ENCODE data around the gene TMPO.
"Not testable (repeated sequence)": the region's sequence is repeated elsewhere in the genome, so short reads cannot be mapped to it uniquely, and the experiment has no call there.

The TMPO gene

DNA sequence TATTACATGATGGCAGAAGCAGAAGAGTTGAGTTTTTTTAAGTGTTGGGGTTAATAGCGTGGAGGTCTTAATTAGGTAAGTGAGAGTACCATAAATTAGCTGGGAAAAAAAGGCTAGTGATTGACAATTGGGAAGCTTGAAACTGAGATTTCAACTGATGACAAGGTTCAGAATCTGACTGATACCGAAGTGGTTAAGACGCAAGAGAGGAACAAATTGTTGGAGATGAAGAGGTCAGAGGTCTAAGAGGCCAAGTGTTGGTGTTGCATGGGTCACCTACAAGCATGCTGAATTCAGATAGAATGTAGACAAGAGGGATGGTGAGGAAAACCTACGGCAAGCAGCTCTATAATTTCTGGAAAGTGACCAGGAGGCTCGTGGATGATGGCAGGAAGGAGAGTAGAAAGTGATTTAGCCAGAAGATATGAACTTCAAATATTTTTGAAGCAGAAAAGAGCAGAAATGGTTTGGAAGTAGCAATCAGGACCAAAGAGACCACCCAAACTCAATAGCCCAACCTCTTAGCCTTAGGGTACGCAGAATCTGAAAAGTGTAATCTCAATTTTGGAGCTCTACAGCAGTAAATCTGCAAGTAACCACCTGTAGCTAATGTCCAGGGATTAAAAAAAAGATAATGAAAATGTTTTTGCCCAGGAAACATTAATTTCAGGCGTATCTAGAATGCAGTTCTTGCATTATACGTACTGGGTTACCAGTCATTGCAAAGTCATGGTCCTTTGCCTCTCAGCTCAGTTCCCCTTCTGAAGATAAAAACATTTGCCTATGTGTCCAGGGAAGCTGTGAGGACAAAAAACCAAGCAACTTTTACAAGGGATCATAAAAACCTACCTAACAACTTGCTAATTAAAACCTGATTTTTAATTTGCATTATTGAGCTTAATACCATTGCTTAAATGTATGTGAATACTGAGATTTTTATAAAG, 1.7 kb upstream of the TMPO start:
- DNase-seq: no peak

GRCh38 chr12:98514982-98515286, 456 bp upstream of the TMPO start:
- DNase-seq: no peak

DNA sequence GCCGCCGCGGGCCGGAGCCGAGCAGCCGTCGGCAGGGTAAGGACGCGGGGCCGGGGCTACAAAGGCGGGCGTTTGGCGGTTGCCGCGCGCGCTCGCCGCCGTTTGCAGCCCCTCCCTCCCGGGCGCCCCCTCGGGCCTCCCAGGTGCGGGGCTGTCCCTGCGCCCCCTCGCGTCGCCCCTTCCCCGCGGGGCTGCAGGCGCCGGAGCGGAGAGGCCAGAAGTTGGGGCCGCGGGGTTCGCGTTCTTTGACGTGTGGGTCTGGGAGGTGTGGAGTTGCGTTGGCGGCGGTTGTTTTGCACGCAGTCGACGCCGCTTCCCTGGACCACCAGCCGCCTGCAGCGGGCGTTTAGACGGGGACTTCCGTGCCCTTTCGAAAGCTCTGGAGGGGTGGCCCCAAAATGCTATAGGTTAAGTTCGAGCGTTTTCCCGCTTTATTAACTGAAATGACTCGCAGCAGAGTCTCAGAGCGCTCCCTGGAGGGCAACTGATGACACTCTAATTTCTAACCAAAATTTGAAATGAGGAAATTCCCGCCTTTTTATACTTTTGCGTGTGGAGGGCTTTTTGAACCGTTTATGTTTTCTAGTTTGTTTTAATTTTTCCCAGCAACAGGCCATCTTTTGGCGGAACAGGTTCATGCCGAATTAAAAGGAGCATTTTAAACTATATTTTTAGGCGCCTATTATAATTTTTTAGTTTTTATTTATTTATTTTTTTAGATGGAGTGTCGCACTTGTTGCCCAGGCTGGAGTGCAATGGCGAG, 902 bp downstream of the TMPO start:
- DNase-seq: peak; percentile 84

- DNase-seq: no peak
Measured at GRCh38 chr12:98519257-98519907, 4.0 kb downstream of the TMPO start.

GRCh38 chr12:98530068-98530467, 14.7 kb downstream of the TMPO start:
- DNase-seq: no peak

GRCh38 chr12:98532687-98533304, 17.4 kb downstream of the TMPO start:
- no peak for DNase-seq

DNA sequence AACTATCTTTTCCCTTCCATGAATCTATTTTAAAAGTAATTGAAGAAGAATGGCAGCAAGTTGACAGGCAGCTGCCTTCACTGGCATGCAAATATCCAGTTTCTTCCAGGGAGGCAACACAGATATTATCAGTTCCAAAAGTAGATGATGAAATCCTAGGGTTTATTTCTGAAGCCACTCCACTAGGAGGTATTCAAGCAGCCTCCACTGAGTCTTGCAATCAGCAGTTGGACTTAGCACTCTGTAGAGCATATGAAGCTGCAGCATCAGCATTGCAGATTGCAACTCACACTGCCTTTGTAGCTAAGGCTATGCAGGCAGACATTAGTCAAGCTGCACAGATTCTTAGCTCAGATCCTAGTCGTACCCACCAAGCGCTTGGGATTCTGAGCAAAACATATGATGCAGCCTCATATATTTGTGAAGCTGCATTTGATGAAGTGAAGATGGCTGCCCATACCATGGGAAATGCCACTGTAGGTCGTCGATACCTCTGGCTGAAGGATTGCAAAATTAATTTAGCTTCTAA, 18.4 kb downstream of the TMPO start:
- DNase-seq: no peak

DNA sequence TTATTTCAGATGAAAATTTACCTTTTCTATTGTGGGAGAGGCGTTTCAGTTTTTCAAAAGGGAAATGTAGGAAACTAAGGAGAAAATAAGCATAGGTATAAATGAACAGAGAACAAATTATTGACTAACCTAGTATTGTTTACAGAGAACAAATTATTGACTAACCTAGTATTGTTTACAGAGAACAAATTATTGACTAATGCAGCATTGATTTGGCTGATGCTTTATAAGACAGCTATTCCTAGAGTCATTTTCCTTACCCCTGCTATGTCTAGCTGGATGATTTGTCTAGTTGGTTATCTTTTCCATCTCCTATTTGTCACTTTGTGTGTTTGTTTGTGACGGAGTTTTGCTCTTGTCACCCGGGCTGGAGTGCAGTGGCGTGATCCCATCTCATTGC, 22.6 kb downstream of the TMPO start:
- no peak for DNase-seq

DNA sequence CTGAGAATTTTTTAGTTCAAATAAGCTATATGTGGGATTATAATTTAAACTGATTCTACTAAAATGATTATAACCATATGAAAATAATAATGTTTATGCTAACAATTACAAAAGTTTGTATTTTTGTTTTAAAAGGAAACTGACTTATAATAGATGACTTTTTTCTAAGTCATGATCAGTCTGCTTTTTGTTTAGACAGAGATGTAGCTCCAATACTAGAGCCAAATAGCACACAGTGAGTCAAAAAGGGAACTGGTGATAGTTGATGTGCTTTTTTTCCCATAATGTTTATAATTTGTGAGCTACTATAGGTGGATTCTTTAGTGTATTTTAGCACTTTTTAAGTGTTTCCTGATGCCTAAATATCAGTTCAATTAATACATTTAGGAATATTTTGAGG, 28.3 kb downstream of the TMPO start:
- no peak for DNase-seq

GRCh38 chr12:98544751-98545150, 29.4 kb downstream of the TMPO start:
- no peak for DNase-seq

- DNase-seq: no peak
Measured at GRCh38 chr12:98549371-98550110, 34.2 kb downstream of the TMPO start.

DNA sequence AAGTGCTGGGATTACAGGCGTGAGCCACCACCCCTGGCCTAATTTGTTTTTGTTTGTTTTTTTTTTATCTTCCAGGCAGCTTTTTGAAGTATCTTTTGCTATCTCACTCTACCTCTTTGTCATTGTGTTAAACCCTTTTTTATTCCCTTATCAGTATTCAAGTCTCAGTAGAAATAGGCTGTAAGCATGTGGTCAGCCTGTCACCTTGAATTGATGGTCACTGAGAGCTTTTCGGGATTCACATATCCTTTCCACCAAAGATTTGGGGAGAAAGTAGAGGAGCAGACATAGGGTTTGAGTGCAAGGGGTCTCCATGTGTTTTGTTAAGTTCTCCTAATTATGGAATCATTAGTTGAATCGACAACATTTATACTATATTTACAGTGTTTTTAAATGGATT, 36.4 kb downstream of the TMPO start:
- no peak for DNase-seq

GRCh38 chr12:98558097-98558496, 42.7 kb downstream of the TMPO start:
- not testable (repeated sequence) for DNase-seq

DNA sequence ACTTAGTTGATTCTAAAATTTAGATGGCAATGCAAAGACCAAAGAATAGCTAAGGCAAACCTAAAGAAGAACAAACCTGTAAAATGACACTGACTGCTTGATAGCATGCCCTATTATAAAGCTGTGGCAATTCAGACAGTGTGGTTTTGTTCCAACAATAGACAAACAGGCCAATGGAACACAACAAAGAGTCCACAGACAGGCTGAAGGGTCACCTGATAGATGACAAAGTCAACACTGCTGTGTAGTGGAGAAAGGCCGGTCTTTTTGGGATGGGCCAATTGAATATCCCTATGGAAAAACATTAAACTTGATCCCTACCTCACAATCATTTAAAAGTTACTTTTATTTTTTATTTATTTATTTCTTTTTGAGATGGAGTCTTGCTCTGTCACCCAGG, 44.3 kb downstream of the TMPO start:
- no peak for DNase-seq

GRCh38 chr12:98561846-98562245, 46.5 kb downstream of the TMPO start:
- DNase-seq: no peak

GRCh38 chr12:98572010-98572409, 56.6 kb downstream of the TMPO start:
- peak; percentile 61 for DNase-seq

GRCh38 chr12:98574110-98574509, 58.7 kb downstream of the TMPO start:
- DNase-seq: peak; percentile 13

DNA sequence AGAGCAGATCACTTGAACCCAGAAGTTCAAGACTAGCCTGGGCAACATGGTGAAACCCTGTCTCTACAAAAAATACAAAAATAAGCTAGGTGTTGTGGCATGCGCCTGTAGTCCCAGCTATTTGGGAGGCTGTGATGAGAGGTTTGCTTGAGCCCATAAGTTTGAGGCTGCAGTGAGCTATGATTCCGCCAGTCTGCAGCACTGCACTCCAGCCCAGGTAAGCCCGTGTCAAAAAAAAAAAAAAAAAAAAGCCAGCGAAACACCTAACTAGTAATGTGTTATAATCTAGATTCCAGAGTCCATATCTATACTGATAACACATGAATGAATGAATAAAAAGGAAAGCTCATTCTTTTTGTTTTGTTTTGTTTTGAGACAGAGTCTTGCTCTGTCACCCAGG, 59.6 kb downstream of the TMPO start:
- peak; percentile 29 for DNase-seq

- not testable (repeated sequence) for DNase-seq
Measured at GRCh38 chr12:98576795-98577194, 61.4 kb downstream of the TMPO start.

DNA sequence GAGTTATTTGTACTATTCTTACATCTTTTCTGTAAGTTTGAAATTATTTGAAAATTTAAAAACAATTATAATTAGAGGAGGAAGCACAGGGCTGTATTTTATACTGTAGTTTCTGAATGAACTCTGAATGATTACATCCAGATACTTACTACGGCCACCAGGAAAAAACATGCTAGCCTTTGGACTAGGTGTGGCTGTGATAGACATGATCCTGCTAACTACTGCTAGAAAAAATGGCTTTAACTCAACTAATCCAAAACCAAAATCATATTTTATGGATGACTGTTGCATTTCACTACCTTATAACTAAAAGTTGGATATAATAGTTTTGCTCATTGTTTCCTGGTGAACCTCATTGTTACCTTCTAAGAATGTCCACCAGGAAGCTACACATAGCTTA, 63.0 kb downstream of the TMPO start:
- DNase-seq: no peak

- peak; percentile 52 for DNase-seq
Measured at GRCh38 chr12:98578821-98579220, 63.4 kb downstream of the TMPO start.

GRCh38 chr12:98579347-98579746, 64.0 kb downstream of the TMPO start:
- DNase-seq: peak; percentile 37

Data from islet precursor cell (in vitro differentiated cells).